ENCODE data around the gene KLF3. TPM values are rescaled to one million over a fixed set of nuclear protein-coding genes. Genes with fewer than 3 reads are reported as not detected.

Gene KLF3
- total and polyA plus RNA-seq, 4 donors = 14.7 to 53.6 (median 39.2) TPM

DNA sequence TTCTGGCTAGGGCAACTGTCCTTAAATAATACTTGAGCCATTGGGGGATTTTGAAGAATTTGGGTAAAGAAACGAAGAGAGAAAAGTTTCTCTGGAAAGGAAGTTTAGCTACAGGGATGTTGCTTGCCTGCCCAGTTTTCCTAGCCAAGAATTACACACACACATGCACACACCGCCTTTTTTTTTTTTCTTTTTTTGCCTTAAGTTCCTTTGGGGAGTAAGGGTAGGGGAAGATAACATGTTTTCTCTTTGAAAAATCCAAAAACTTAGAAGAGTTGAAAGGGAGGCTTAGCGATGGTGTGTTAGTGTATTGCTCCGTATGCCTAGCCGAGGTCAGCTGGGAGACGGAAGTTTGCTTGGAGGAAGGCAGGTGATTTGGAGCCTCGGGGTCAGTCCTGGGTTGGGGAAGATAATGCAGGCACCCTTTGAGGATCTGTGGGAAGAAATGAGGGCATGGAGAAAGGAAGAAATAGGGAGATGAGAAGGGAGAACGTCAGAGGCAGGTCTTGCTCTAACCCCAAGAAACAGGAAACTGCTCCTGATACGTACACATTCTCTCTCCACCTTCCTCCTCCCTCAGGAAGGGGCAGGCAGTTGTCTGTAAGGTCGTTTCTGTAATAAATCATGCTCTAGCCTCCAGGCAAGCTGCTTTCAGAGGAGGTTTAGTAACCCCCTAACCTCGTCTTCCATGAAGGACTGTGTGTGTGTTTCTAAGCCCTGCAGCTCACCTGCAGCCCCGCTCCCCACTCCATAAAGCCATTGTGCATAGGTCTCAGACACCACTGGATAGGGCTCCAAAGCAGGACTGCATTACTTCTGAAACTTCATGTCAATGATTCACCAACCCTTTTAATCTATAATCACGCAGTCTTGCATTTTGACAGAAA is 10.5 kb downstream of the KLF3 start:
- ATAC-seq (ENCODE audit: insufficient read depth, low FRiP score) = no peak
- WGBS, 2 donors = 18% methylated on average over 13 of the region's 13 CpGs
- no peak overlapping the region for H3K4me3 ChIP-seq

DNA sequence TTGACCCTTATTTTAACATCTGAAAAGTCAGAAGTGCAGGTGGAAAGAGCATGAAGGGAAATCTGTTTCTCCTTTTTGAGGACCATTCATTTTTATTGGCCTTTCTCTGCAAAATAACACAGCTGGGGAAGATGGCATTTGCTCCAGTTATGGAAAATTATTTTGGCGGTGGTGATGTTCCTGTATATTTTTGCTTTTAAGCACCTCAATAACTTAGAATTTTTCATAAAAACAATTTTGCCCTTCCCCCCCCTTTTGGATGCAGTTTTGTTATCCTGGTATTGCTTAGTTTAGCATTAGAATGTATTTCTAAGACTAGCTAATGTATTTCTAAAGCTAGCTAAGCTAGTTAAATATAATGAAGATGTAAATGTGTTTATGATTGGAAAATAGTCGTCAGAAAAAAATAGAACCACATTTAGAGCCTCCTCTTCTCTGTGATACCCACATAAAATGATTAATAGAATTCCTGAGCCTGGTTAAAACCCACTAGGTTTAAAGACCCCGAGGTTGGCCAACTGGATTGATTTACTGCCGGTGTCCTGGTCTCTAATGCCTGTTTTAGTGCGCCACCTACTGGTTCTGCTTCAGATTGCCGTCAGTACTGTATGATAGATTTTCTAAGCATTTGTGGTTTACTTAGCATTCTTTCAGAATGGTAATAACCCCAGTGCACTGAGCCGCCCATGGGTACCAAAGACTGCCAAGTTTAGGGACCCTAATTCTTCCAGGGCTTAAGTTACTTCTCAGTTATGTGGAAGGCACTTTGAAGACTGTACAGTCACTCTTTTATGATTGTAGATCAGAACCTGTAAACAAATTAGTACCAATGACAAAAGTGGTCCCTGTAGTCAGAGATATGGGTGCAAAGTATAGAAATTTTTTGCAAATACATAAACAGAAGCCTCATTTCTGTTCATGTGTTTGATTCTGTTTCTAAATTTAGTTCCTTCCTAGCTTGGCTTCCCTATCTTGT is 11.4 kb downstream of the KLF3 start:
- ATAC-seq (ENCODE audit: insufficient read depth, low FRiP score) (peak; percentile 60), DNase-seq (peak; percentile 84 to 91 (median 89))
- Histone ChIP-seq H3K4me3 (no peak overlapping the region), H3K9ac (ENCODE audit: insufficient read depth in 1 of 2, low read length in 2 of 2) (no peak overlapping the region), H3K36me3 (ENCODE audit: control insufficient read depth in 4 of 4, insufficient read depth in 4 of 4, low read length in 4 of 4) (peaks cover 0 to 3% (median 2%) of the 10 kb centered on the region in 4 donors), H3K27ac (ENCODE audit: low read depth in 1 of 2, low read length in 1 of 2) (no peak overlapping the region), H3K4me1 (ENCODE audit: control insufficient read depth in 5 of 5, insufficient read depth in 5 of 5, low read length in 5 of 5) (peaks cover 28 to 55% (median 51%) of the 10 kb centered on the region in 5 donors), H3K9me3 (ENCODE audit: control insufficient read depth in 4 of 4, insufficient read depth in 3 of 4, low read length in 3 of 4) (no peaks in the 10 kb centered on the region), H3K27me3 (ENCODE audit: control insufficient read depth in 3 of 3, insufficient read depth in 3 of 3, low read length in 2 of 3) (no peaks in the 10 kb centered on the region)
- TF ChIP-seq, protein P1, sequence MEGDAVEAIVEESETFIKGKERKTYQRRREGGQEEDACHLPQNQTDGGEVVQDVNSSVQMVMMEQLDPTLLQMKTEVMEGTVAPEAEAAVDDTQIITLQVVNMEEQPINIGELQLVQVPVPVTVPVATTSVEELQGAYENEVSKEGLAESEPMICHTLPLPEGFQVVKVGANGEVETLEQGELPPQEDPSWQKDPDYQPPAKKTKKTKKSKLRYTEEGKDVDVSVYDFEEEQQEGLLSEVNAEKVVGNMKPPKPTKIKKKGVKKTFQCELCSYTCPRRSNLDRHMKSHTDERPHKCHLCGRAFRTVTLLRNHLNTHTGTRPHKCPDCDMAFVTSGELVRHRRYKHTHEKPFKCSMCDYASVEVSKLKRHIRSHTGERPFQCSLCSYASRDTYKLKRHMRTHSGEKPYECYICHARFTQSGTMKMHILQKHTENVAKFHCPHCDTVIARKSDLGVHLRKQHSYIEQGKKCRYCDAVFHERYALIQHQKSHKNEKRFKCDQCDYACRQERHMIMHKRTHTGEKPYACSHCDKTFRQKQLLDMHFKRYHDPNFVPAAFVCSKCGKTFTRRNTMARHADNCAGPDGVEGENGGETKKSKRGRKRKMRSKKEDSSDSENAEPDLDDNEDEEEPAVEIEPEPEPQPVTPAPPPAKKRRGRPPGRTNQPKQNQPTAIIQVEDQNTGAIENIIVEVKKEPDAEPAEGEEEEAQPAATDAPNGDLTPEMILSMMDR (IDR thresholded peaks at IDR 0.05; ENCODE audit: control extremely low read depth, extremely low read depth) = peak; percentile 84
- WGBS, 2 donors = 11% methylated on average over 7 of the region's 7 CpGs

More for the DNA sequence above, 10.5 kb downstream of the KLF3 start:
- TF ChIP-seq, protein P1 (IDR thresholded peaks at IDR 0.05; ENCODE audit: control extremely low read depth, extremely low read depth) = no peak
- peaks cover 31 to 61% (median 52%) of the 10 kb centered on the region in 5 donors for H3K4me1 ChIP-seq (ENCODE audit: control insufficient read depth in 5 of 5, insufficient read depth in 5 of 5, low read length in 5 of 5)
- no peak overlapping the region for H3K9ac ChIP-seq (ENCODE audit: insufficient read depth in 1 of 2, low read length in 2 of 2)
- no peaks in the 10 kb centered on the region for H3K27me3 ChIP-seq (ENCODE audit: control insufficient read depth in 3 of 3, insufficient read depth in 3 of 3, low read length in 2 of 3)
- H3K27ac ChIP-seq (ENCODE audit: low read depth in 1 of 2, low read length in 1 of 2) = peak overlapping the region; percentile 28 to 79
- peaks cover 0 to 3% (median 2%) of the 10 kb centered on the region in 4 donors for H3K36me3 ChIP-seq (ENCODE audit: control insufficient read depth in 4 of 4, insufficient read depth in 4 of 4, low read length in 4 of 4)
- H3K9me3 ChIP-seq (ENCODE audit: control insufficient read depth in 4 of 4, insufficient read depth in 3 of 4, low read length in 3 of 4) = no peaks in the 10 kb centered on the region
- DNase-seq = peak in 1 of 3 donors; percentile 50

DNA sequence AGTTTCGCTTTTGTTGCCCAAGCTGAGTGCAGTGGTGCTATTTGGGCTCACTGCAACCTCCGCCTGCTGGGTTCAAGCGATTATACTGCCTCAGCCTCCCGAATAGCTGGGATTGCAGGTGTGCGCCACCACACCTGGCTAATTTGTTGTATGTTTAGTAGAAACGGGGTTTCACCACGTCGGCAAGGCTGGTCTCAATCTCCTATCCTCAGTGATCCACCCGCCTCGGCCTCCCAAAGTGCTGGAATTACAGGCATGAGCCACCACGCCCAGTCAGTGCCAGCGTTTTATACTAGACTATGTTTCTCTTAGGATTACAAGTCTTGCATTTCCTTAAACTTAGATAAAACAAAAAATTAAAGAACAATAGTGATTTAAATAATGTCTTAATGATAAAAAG is 13.0 kb downstream of the KLF3 start:
- Histone ChIP-seq H3K4me1 (ENCODE audit: control insufficient read depth in 5 of 5, insufficient read depth in 5 of 5, low read length in 5 of 5) (peaks cover 21 to 50% (median 42%) of the 10 kb centered on the region in 5 donors), H3K36me3 (ENCODE audit: control insufficient read depth in 4 of 4, insufficient read depth in 4 of 4, low read length in 4 of 4) (peaks cover 6 to 14% (median 11%) of the 10 kb centered on the region in 4 donors), H3K4me3 (no peak overlapping the region), H3K27me3 (ENCODE audit: control insufficient read depth in 3 of 3, insufficient read depth in 3 of 3, low read length in 2 of 3) (no peaks in the 10 kb centered on the region), H3K27ac (ENCODE audit: low read depth in 1 of 2, low read length in 1 of 2) (no peak overlapping the region), H3K9me3 (ENCODE audit: control insufficient read depth in 4 of 4, insufficient read depth in 3 of 4, low read length in 3 of 4) (no peaks in the 10 kb centered on the region), H3K9ac (ENCODE audit: insufficient read depth in 1 of 2, low read length in 2 of 2) (no peak overlapping the region)
- ATAC-seq (ENCODE audit: insufficient read depth, low FRiP score) (no peak), DNase-seq (no peak)
- 87 to 88% methylated on average over 12 of the region's 12 CpGs for WGBS, 2 donors
- TF ChIP-seq, protein P1 (IDR thresholded peaks at IDR 0.05; ENCODE audit: control extremely low read depth, extremely low read depth) = no peak

Data from lung (tissue), 12 donors.